Stimulated activated CD4-positive, alpha-beta T cell treated with anti-CD3 and anti-CD28 coated beads, TNF-alpha, amount 100 ng/mL, for 24 hours (primary cell): ENCODE data around the gene SBK1.
"Not testable (repeated sequence)": the region's sequence is repeated elsewhere in the genome, so short reads cannot be mapped to it uniquely, and the experiment has no call there.

Experiments used
- DNase-seq, 3 experiments: peaks; one replicate each; pipeline ENCODE4 v3.0.0-alpha.2; 2020; ENCODE audit warnings: low read depth in 3 of 3

The SBK1 gene

DNA sequence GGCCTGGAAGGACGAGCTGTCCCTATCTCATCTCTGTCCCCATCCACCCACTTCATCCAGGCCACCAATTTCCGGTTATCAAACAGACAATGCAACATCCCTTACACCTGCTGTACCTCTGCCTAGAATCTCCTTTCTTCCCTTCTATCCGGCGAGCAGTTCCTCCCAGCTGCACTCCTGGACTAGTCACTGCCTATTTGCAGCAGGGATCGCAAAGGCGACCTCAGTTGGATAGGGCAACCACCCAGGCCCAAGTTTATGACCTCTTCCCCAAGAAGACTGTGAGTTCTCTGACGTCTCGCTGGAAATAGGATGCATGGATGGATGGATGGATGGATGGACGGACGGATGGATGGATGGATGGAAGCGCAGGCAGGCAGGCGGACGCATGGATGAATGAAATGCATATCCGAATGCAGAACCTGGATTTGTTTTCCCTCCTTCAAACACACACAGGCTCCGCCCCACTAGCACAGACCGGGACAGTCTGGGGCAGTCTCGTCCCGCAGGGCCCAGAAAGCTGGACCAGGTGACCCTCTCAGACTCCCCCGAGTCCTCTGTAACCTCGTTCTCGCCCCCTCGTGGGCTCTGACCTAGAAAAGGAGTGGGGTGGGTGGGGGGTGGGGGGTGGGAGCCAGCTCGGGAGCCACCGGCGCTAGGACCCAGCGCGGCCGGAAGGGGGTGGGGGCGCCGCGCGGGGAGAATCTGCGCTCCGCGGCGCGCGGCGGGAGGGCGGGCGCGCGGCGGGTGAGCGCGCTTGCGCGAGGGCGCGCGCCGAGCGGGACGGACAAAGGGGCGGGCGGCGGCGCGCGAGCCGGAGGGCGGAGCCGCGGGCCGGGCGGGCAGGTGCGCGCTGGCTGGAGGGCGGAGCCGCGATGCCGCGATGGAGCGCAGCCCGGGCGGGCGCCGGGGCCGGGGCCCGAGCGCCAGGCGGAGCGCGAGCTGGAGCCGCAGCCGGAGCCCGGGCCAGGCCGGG is at the start of gene SBK1:
Gene SBK1, plus strand, starts transcription at position 875 of the 976 bp plus-strand sequence. CDS start 24,867 bp downstream, outside the sequence.
- DNase-seq = peak; percentile 54 to 80 (median 60)

DNA sequence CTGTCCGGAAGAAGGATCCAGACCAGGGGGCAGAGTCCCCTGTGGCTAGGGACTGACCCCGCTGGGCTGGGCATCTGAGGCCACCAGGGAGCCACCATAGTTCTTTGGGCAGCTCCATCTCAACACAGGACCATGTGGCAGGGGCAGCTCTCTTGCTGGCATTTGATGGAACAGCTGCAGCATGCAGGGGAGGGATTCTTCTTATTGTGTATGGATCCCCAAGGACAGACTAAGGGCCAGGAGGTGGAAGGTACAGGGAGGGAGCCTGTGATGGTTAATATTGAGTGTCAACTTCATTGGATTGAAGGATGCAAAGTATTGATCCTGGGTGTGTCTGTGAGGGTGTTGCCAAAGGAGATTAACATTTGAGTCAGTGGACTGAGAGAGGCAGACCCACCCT is 42.8 kb upstream of the SBK1 start:
- not testable (repeated sequence) for DNase-seq

DNA sequence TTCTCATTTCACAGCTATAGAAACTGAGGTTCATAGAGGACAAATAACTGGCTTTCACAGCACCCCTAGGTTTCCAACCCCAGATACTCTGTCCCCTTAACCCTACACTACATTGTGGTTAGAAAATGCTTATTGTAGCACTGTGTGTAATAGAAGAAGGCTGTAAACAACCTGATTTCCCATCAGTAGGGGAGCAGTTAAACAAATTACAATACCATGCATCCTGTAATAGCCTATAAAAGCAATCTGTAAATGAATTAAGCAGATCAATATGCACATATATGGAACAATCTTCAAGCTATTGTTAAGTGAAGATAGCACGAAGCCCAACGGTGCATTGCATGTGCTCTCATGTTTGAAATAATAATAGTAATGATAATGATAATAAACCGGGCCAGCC is 41.3 kb upstream of the SBK1 start:
- DNase-seq = no peak

DNA sequence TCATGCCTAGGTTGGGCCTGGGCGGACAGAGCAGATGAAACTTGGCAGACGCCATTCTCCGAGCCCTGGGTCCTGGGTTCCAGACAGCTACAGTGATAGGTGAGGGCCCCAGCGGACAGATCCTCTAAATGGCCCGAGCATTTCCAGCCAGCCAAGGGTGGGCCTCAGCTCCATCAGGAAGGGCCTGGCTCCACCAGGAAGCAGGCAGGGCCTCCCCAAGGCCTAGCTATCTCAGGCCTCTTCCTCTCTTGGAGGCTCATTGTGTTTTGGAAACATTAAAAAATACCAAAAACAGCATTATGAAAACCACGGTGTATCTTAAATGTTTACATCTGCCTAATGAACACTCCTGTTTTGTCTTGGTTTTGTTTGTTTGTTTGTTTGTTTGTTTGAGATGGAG is 38.2 kb upstream of the SBK1 start:
- no peak for DNase-seq

DNA sequence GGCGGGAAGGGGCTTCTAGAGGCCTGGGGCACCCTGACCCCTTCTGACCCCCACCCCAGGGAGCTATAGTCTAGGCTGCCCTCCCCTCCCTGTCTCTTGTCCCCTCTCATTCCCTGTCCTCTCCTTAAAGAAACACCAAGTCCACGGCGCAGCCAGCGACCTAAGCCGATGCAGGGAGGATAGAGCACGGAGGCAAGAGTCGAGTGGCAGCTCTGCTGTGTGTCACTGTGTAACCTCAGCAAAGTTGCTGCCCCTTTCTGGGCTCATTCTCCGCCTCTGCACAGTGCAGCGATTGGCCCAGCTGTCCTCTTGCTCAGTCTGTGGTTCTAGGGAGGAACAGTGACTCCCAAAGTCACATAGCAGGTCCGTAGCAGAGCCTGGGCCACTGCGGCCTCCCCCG is 36.5 kb upstream of the SBK1 start:
- no peak for DNase-seq

DNA sequence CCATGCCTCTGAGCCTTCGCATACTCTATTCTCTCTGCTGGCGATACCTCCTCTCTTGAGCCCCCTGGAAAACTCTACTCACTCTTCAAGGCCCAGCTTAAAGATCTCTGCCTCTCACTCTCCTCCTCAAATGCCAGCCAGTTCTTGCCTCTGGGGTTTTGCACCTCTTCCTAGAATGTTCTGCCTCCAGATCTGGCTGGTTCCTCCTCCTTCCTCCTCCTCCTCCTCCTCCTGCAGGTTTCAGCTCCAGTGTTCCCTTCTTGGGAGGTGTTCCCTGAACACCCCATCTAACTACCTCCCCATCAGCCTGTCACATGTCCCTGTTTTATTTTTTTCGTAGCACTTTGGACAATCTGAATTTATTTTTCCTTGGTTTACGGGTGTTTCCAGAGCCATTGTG is 35.1 kb upstream of the SBK1 start:
- DNase-seq = no peak

DNA sequence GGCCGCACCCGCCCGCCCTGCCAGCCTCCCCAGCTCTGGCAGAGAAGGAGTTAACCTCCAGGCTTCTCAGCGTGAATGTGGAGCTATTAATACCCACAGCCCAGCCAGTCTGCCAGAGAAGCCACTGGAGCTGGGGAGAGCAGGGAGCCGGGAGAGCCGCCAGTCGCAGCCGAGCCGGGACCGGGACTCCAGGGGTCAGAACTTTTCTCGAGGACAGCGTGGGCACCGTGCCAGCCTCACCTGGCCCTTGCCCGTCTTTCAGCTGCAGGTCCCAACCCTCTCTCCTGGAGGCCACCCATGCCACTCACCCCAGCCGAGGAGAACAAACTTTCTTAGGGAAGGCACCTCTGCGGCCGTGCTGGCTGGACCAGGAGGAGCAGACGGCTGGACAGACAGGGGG is 33.8 kb upstream of the SBK1 start:
- no peak for DNase-seq

DNA sequence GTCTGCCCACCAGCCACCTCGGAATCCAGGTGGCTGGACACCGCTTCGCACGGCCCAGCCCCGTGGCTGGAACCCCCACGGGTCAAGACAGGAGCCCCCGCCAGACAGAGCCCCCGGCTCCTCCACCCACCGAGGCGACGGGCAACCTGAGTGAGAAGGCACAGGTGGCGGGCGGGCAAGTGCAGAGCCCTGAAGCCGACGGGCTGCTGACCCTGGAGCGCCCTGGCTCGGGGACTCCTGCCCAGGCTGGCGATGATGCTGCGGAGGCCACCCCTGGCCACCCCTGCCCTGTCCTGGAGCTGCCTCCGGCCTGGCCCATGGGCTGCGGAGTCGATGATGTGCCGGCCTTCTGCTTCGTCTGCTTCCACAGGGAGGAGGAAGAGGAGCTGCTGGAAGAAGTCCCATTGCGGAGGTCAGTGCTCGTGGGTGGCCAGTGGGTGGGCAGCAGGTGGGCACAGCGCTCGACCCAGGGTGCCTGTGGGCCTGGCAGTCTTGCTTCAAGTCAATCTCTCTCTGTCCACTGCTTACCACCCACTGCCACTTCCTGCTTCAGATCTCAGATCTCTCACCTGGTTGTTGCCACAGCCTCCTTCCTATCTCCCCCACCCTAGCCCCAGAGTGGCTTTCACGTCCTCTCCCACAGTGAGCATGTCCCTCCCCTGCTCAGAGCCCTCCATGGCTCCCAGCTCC is 33.1 kb upstream of the SBK1 start:
- no peak for DNase-seq

DNA sequence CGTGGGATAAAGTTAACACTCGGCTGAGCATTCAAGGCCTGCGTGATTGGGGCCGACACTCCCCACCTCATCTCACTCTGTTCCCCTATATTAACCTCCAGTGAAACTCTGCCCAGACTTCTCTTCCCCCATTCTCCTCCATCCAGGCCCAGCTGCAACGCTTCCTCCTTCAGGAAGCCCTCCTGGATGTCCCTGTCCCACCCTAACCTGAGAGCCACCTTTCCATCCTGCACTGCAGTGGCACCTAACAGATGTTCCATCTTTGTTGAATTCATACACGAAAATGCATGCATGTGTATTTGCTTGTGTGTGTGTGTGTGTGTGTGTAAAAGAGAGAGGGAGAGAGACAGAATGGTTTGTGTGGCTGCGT is 32.6 kb upstream of the SBK1 start:
- DNase-seq = no peak

DNA sequence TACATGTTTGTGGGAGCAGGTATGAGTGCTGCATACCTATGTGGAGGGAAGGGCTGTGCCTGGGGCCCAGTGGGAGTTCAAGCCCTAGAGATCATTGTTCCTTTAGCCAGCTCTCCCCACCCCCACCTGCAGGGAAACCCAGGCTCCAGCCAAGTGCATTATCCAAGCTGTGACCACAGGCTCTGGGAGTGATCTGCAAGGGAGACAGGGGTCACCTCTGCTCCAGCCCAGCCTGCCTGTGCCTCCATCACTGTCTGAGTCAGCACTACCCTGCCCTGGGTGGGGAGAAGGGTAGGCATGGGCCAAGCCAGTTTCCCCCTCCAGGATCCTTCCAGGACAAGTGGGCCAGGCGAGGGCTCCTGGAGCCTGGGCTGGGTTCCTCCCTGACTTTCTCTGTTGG is 32.1 kb upstream of the SBK1 start:
- DNase-seq = no peak

DNA sequence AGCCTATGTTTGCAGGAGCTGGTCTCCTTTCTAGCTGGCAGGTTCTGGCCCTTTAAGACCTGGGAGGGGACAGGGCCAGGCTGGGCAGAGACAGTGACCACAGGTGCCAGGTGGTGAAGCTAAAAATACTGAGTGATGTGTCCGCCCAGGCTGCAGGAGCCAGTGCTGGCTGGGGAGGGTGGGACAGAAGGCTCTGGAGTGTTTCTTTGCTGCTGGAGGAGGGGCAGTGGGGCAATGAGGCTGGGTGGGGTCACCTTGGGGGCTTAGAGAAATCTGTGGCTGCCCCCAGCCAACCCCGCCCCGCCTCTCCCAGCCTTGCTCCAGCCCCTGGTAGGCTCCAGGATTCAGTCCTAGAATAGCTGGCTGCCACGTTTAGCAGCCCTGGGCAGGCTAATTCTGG is 30.4 kb upstream of the SBK1 start:
- no peak for DNase-seq

DNA sequence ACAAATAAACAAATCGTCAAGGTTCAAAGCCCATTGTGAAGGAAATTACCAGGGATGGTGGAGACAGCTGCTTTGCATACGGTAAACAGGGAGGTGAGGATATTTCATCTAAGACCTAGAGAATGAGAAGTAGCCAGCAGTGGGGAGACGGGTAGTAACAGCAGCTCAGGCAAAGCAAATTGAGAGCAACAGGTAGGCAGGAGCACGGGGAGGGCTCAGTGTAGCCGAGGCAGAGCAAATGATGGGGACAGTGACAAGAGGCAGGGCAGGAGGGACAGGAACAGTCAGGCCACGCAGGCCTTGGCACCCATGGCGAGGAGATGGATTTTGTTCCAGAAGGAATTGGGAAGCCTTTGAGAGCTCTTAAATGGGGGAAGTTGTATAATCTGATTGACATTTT is 29.0 kb upstream of the SBK1 start:
- no peak for DNase-seq

DNA sequence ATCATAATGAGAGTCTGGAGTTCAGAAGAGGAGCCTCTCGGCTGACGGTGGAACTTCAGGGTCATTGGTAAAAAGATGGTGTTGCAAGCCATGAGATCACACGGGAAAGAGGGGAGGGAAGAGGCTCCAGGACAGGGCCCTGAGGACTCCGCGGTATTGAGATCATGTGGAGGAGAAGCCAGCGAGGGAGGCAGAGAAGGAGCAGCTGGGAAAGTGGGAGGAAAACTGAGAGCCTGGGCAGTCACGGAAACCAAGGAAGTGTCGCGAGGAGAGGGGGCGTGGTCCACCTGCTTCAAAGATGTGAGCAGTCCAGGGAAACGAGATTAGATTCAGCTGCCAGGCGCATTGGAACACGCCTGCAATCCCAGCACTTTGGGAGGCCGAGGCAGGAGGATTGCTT is 27.7 kb upstream of the SBK1 start:
- no peak for DNase-seq

DNA sequence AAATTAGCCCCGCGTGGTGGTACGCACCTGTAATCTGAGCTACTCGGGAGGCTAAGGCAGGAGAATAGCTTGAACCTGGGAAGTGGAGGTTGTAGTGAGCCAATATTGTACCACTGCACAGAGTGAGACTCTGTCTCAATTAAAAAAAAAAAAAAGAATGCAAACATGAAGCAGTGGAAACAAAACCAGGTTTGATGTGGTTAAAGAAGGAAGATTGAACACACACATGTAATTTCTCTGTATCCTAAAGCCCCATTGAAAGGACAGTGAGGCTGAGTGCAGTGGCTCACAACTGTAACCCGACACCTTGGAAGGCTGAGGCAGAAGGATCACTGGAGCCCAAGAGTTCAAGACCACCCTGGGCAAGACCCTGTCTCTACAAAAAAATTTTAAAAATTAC is 26.5 kb upstream of the SBK1 start:
- DNase-seq = no peak

DNA sequence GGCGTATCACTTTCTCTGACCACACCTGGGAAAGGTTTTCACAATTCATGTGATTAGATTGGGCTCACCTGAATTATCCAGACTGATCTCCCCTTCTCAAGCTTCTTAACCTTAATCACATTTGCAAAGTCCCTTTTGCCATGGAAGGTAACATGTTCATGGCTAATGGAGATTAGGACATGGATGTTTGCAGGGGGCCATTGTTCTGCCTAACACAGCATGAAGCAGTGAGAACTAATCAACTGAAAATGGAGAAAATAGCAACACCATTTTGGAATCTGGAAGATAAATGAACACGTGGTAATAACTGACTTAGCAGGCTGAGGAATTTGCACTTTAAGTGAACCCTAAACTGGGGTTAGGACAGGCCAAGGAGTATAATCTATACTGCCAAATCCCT is 25.0 kb upstream of the SBK1 start:
- DNase-seq = no peak

DNA sequence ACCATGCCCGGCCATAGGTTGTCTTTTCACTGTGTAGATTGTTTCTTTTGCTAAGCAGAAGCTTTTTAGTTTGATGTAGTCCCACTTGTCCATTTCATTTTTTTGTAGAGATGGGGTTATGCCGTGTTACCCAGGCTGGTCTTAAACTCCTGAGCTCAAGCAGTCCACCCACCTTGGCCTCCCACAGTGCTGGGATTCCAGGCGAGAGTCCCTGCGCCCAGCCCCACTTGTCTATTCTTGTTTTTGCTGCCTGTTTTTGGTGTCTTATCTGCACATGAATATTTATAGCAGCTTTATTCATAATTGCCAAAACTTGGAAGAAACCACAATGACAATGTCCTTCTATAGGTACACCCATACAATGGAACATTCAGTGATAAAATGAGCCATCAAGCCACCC is 18.8 kb upstream of the SBK1 start:
- DNase-seq = no peak

DNA sequence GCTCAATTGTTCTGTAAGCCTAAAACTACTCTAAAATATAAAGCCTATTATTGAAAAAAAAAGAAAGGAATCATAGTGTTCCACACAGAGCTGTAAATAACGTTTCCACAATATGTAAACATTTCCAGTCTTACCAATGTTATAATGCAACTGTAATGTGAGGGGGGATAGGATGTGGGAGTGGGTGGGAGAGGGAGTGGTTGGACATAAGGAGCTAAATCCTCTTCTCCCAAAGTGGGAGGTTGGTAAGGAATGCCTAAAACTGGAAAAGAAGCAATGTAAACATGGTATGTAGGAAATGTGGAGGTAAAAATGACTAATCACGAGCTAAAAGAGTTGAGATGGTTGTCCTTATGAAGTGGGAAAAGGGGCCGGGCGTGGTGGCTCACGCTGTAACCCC is 17.6 kb upstream of the SBK1 start:
- no peak for DNase-seq

DNA sequence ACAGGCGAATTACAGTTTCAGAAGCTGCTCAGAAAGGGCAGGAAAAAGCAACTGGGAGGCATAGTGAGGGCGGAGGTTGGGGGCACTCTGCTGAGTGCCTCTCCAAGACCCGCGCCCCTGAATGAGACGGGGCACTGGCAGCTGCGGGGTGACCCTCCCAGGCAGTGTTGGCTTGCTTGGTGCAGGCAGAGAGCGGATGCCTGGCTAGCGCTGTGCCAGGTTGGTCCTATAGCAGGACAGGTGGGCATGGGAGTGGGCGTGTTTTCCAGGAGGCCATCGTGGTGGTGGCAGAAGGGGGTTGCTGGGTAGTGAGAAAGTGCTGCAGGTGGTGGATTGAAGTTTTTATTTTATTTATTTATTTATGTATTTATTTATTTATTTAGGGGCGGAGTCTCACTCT is 16.0 kb upstream of the SBK1 start:
- DNase-seq = no peak

DNA sequence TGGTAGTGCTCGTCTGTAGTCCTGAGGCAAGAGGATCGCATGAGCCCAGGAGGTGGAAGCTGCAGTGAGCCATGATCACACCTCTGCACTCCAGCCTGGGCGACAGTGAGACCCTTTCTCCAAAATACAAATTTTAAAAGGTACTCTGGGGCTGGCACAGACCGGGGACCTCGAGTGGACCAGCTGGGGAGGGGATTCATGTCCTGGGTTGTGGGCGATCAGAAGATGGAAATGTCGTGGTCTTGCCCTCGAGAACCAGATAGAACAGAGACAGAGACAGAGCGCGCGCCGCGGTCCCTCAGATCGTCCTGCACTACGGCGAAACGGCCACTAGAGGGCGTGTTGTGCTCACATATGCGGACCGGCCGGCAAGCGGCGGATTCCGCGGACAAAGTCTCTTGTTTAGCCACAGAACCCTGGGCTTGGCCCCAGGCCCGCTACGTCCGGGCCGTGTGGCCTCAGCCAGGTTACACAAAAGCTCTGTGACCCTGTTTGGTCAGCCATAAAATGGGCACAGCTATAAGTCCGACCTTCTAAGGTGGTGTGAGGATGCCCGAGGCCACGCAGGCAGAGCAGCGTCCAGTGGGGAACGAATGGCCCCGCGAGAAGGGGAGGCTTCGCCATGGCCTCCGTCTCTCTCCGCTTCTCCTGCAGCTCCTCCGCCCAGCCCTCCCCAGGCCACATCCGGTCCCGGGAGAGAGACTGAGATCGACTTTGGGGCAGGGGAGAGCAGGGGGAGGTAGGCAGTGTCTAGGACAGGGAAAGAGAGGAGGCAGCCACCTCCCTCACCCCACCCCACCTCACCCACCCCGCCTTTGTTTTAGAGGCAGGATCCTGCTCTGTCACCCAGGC is 14.6 kb upstream of the SBK1 start:
- peak; percentile 69 to 83 (median 80) for DNase-seq

DNA sequence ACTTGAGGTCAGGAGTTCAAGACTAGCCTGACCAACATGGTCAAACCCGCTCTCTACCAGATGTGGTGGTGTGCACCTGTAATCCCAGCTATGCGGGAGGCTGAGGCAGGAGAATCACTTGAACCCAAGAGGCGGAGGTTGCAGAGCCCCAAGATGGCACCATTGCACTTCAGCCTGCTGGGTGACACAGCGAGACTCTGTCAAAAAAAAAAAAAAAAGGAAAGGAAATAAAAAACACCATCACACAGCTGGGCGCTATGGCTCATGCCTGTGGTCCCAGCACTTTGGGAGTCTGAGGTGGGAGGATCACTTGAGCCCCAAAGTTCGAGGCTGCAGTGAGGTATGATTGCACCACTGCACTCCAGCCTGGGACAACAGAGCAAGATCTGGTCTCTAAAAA is 13.3 kb upstream of the SBK1 start:
- no peak for DNase-seq

DNA sequence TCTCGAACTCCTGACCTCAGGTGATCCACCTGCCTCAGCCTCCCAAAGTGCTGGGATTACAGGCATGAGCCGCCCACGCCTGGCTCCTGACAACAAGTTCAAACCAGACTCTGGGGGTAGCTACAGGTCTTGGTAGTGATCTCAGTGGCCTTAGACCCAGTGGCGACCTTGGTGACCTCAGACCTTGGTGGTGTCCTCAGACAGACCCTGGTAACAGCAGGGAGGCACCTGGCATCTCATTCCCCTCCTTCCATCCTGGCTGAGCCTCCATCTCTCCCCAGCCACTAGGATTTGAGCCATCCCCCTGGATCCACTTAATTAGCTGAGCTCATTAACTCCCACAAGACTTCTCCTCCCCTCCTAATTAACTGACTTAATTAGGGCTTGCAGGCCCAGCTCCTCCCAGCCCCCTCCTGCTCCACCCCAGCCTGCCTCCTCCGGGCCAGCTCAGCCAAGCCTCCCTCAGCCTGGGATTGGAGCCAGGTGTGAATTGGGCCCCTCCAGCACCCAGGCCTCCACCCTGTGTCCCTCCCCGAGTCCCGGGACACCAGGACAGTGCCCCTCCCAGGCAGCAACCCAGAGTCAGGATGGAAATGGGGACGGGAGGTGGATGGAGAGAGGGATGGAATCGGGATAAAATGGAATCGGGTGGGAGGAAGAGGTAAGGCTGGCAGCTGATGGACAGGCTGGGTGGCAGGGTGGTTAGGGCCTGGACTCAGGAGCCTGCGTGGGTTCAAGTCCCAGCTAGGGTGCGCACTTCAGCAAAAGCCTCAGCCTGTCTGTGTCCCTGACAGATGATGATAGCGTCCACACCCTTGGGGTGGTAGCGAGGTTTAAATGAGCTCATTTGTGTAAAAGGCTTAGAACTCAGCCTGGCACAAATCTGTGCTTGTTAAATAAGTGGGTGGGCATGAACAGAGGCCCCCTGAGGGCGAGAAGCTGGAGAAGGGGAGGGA is 11.2 kb upstream of the SBK1 start:
- DNase-seq = no peak
